OCI-LY7 (cell line): ENCODE results near the gene RELN.

Source experiments
- EZH2phosphoT487 ChIP-seq: fragments of 200-600 bp; sonication (generic); IDR thresholded peaks from 2 replicates; pipeline ENCODE4 v1.6.1; 2018; ENCODE audit warnings: low read depth, borderline replicate concordance, mild to moderate bottlenecking, mixed run types, antibody characterized with exemption, low read length, moderate library complexity, mixed read lengths
- TF ChIP-seq, protein P1 (sequence below): fragments of 200-600 bp; sonication (generic); conservative IDR thresholded peaks from 2 replicates; pipeline ENCODE4 v1.5.1; 2014; ENCODE audit warnings: mild to moderate bottlenecking, antibody characterized with exemption, low read length, moderate library complexity, mixed read lengths

DNA sequence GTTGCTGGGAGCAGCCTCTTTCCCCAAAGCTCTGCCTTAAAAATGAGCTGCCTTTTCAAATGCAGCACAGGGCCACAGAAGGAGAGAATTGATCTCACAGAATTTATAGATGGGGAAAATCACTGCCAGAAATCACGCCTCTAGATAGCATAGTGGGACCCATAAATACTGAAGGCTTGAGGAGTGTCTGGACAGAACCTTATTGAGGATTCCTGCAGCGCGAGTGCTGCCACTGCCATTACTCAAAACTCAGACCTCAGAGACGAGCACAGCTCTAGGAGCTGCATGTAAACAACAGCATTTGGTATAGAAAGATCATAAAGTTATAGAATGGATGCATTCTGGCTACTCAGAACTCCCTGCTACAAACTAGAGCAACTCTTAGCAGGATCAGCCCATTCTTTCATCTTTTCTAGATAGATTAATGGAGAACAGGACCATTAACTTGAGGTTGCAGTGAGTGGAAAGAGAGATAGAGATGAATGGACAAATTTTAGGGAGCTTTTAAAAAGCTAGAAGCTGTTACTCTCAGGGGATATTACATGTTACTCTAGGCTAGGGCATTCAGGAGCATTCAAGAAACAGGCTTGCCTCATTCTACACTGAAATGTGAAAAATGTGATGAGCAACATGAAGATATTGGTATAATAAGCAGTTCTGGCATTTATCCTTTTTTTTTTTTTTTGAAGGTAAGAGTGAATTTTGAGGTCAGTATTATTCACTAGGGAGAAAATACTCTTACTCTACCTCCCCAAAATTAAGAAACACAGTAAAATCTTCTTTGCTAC, 276.3 kb downstream of the RELN start:
- TF ChIP-seq, protein P1, sequence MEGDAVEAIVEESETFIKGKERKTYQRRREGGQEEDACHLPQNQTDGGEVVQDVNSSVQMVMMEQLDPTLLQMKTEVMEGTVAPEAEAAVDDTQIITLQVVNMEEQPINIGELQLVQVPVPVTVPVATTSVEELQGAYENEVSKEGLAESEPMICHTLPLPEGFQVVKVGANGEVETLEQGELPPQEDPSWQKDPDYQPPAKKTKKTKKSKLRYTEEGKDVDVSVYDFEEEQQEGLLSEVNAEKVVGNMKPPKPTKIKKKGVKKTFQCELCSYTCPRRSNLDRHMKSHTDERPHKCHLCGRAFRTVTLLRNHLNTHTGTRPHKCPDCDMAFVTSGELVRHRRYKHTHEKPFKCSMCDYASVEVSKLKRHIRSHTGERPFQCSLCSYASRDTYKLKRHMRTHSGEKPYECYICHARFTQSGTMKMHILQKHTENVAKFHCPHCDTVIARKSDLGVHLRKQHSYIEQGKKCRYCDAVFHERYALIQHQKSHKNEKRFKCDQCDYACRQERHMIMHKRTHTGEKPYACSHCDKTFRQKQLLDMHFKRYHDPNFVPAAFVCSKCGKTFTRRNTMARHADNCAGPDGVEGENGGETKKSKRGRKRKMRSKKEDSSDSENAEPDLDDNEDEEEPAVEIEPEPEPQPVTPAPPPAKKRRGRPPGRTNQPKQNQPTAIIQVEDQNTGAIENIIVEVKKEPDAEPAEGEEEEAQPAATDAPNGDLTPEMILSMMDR, result no peak
- no peak for TF ChIP-seq EZH2phosphoT487
